ENCODE measurements around the gene ADAMTS2.

The ADAMTS2 gene

DNA sequence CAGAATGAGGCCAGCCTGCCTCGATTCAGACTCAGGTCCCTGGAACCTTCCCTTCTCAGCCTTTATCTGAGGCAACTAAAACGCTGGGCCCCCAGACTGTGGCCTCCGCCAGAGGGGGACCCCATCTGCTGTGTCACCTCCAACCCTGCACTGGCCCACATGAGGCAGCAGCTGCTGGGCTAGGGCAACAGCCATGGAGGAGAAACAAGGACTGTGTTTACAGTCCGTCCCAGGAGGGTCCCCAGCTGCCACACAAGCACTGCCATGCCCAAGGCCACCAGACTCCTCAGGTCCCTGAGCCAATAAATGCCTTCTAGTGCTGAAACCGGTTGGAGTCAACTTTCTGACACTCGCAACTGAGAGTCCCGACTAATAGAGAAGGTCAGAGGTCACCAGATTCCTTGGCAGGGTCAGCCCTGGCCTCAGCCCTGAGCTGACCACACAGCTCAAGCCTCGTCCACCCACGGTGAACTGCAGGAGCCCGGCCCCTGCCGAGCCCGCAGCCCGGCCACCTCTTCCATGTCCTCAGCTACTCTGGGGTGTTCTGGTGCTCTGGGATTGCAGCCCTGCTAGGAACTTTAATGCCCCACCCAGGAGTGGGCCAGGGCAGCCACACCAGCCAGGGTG is 208.1 kb downstream of the ADAMTS2 start:
- TF ChIP-seq, protein P1, sequence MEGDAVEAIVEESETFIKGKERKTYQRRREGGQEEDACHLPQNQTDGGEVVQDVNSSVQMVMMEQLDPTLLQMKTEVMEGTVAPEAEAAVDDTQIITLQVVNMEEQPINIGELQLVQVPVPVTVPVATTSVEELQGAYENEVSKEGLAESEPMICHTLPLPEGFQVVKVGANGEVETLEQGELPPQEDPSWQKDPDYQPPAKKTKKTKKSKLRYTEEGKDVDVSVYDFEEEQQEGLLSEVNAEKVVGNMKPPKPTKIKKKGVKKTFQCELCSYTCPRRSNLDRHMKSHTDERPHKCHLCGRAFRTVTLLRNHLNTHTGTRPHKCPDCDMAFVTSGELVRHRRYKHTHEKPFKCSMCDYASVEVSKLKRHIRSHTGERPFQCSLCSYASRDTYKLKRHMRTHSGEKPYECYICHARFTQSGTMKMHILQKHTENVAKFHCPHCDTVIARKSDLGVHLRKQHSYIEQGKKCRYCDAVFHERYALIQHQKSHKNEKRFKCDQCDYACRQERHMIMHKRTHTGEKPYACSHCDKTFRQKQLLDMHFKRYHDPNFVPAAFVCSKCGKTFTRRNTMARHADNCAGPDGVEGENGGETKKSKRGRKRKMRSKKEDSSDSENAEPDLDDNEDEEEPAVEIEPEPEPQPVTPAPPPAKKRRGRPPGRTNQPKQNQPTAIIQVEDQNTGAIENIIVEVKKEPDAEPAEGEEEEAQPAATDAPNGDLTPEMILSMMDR (IDR thresholded peaks at IDR 0.05; ENCODE audit: insufficient read depth, low read length, missing control alignments), result no peak
- H3K4me3 ChIP-seq (ENCODE audit: low read depth, low read length), result no peak overlapping the region
- ChIA-PET CTCF (interaction anchor here (1.0 kb wide), 1 partner anchor 29 kb away, joined by 3 read pairs; no protein-coding TSS in a partner anchor), POLR2A (no interaction called here)
- no peak for DNase-seq (ENCODE audit: low read depth, low spot score)

DNA sequence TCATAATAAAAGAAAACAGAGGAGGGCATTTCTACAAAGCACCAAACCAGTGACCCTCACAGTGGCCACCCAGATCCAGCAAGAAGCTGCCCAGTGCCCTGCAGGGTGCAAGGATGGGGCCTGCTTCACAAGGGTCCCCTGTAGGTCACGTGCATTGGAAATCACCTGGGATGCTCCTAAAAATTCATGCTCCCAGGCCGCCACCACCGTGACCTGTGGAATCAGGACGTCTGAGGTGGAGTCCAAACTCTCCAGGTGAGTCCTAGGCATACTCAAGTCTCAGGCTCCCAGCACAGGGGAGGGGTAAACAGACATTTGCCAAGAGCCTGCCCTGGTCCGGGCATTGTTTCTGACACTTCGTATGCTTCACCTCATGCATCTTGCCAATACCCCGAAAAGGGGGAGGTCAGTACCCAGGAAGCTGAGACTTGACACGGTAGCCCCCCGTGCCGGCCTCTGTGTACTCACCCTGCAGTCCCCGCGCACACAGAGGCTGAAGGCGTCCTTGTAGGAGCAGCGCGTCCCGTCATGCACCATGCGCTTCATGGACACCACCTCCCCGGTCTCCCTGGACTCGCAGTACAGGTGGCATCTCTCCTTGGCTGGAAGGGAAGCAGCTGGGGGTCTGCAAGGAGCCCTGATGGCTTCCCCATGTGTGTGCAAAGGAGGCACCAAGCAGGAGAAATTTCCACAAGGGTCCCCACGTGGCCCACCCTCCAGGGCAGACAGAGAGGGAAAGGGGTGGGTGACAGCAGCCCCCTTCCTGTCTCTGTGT is 209.6 kb downstream of the ADAMTS2 start:
- ChIA-PET POLR2A (no interaction called here), CTCF (no interaction called here)
- H3K4me3 ChIP-seq (ENCODE audit: low read depth, low read length), result no peak overlapping the region
- DNase-seq (ENCODE audit: low read depth, low spot score), result no peak
- TF ChIP-seq, protein P1 (IDR thresholded peaks at IDR 0.05; ENCODE audit: insufficient read depth, low read length, missing control alignments), result no peak

DNA sequence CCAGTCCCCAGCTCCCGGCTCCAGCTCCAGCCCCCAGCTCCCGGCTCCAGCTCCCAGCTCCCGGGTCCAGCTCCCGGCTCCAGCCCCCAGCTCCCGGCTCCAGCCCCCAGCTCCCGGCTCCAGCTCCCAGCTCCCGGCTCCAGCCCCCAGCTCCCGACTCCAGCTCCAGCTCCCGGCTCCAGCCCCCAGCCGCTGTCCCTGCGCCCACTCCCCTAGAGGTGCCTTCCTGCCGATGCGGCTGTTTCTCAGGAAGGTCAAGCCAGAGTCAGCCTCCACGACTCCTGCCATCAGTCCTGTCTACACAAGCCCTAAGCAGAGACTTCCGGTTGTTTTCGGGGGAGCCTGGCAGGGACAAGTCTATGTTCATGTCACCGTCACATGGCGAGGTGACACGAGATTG is 210.3 kb downstream of the ADAMTS2 start:
- CTCF ChIA-PET, result no interaction called here
- no peak overlapping the region for H3K4me3 ChIP-seq (ENCODE audit: low read depth, low read length)
- no peak for DNase-seq (ENCODE audit: low read depth, low spot score)
- POLR2A ChIA-PET, result interaction anchor here (0.7 kb wide), 1 partner anchor 285 kb away, joined by 5 read pairs; no protein-coding TSS in a partner anchor
- TF ChIP-seq, protein P1 (IDR thresholded peaks at IDR 0.05; ENCODE audit: insufficient read depth, low read length, missing control alignments), result no peak

DNA sequence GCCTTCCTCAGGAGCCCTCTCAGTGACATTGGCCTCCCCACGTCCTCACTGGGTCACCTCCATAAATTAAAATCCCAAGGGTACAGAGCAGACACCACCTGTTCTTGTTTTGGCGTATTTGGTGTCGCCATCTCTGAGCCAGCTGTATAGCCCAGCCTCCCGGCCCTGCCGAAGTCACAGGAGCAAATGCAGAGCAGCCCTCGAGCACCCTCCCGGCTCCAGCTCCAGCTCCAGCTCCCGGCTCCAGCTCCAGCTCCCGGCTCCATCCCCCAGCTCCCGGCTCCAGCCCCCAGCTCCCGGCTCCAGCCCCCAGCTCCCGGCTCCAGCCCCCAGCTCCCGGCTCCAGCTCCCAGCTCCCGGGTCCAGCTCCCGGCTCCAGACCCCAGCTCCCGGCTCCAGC is 210.8 kb downstream of the ADAMTS2 start:
- TF ChIP-seq, protein P1 (IDR thresholded peaks at IDR 0.05; ENCODE audit: insufficient read depth, low read length, missing control alignments), result no peak
- ChIA-PET CTCF (no interaction called here), POLR2A (interaction anchor here (0.7 kb wide), 1 partner anchor 286 kb away, joined by 5 read pairs; no protein-coding TSS in a partner anchor)

DNA sequence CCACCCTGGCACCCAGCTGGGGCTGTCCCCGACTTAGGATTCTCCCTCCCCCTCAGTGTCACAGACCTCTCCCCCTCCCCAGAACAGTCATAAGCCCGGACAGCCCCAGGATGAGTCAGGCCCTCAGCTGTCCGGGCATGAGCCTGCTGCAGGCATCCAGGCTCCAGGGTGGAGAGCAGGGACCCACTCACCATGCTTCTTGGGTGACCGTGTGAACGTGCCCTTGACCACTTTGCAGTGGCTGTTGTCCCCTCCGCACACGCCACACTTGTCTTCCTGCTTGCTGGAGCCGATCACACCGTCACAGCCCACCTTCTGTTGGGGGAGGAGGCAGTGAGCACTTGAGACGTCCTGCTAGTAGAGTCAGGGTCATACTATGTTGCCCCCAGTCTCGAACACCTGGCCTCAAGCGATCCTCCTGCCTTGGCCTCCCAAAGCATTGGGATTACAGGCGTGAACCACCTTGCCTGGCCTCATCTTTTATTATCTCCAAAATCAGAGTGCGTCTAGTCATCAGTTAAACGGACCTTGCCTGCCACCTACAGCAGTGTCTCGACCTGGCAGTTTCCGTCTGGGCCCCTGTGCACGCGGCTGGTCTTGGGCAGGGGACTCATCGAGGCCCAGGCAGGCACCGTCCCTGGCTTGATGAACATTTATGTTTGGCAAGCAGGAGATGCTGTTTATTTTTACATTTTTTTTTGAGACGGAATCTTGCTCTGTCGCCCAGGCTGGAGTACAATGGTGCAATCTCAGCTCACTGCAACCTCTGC is 212.5 kb downstream of the ADAMTS2 start:
- POLR2A ChIA-PET, result no interaction called here
- CTCF ChIA-PET, result no interaction called here
- DNase-seq (ENCODE audit: low read depth, low spot score), result no peak
- no peak overlapping the region for H3K4me3 ChIP-seq (ENCODE audit: low read depth, low read length)
- TF ChIP-seq, protein P1 (IDR thresholded peaks at IDR 0.05; ENCODE audit: insufficient read depth, low read length, missing control alignments), result no peak

More for the DNA sequence above, 210.8 kb downstream of the ADAMTS2 start:
- H3K4me3 ChIP-seq (ENCODE audit: low read depth, low read length), result no peak overlapping the region
- DNase-seq (ENCODE audit: low read depth, low spot score), result no peak
